Measurements from ENCODE around the gene PCSK9.

- TF ChIP-seq CTCF (conservative IDR thresholded peaks at IDR 0.05) (no peak), ZFX (IDR thresholded peaks at IDR 0.05) (no peak)
These were observed 10.0 kb downstream of the PCSK9 start for GRCh38 chr1:55049271-55049913.
